GM12872 (cell line): ENCODE data around the gene PCDH15.

ENCODE experiments used
- CTCF ChIP-seq: IDR thresholded peaks from 3 replicates; pipeline ENCODE4 v1.5.1; 2011; ENCODE audit warnings: low read depth, mild to moderate bottlenecking, low read length, moderate library complexity; ENCODE audit not compliant: insufficient read depth

PCDH15 gene

GRCh38 chr10:53841483-53842145 is 959.4 kb downstream of the PCDH15 start:
- no peak for TF ChIP-seq CTCF

GRCh38 chr10:53840653-53841052 is 960.4 kb downstream of the PCDH15 start:
- no peak for TF ChIP-seq CTCF

GRCh38 chr10:53839440-53840039 is 961.5 kb downstream of the PCDH15 start:
- peak; percentile 11; the same call in 1 of the 3 replicates for TF ChIP-seq CTCF

GRCh38 chr10:53836638-53837037 is 964.4 kb downstream of the PCDH15 start:
- TF ChIP-seq CTCF, result no peak

- no peak for TF ChIP-seq CTCF
These were observed 967.1 kb downstream of the PCDH15 start for GRCh38 chr10:53833908-53834307.

GRCh38 chr10:53827261-53827660 is 973.8 kb downstream of the PCDH15 start:
- no peak for TF ChIP-seq CTCF

- TF ChIP-seq CTCF, result no peak
These were observed 992.2 kb downstream of the PCDH15 start for GRCh38 chr10:53808677-53809372.
